Fibroblast of mammary gland (primary cell): ENCODE results near the gene SPTSSA.

Experiments
- DNase-seq: peaks from one replicate; pipeline ENCODE4 v3.0.0-alpha.2; 2010; ENCODE audit warnings: low read depth
- H3K4me3 ChIP-seq: 2 replicates; pipeline ENCODE4 v1.5.1; 2011; ENCODE audit warnings: low read depth, mild to moderate bottlenecking, low read length, moderate library complexity; ENCODE audit not compliant: control insufficient read depth
- CTCF ChIP-seq: conservative IDR thresholded peaks from 2 replicates; pipeline ENCODE4 v1.5.1; 2011; ENCODE audit warnings: low read depth, low read length, inconsistent platforms; ENCODE audit not compliant: control insufficient read depth, insufficient read depth

Gene SPTSSA

GRCh38 chr14:34449819-34450541, 12.1 kb downstream of the SPTSSA start:
- TF ChIP-seq CTCF, result no peak
- no peak overlapping the region for H3K4me3 ChIP-seq
- no peak for DNase-seq

- no peak overlapping the region for H3K4me3 ChIP-seq
- no peak for DNase-seq
- TF ChIP-seq CTCF, result no peak
These were observed 22.9 kb downstream of the SPTSSA start for GRCh38 chr14:34439090-34439489.

- DNase-seq, result no peak
- TF ChIP-seq CTCF, result no peak
- no peak overlapping the region for H3K4me3 ChIP-seq
These were observed 23.6 kb downstream of the SPTSSA start for GRCh38 chr14:34438438-34438837.

GRCh38 chr14:34437729-34438080, 24.3 kb downstream of the SPTSSA start:
- DNase-seq, result peak; percentile 11
- TF ChIP-seq CTCF, result no peak

GRCh38 chr14:34436960-34437728, 24.9 kb downstream of the SPTSSA start:
- TF ChIP-seq CTCF, result no peak
- no peak overlapping the region for H3K4me3 ChIP-seq
- peak; percentile 46 for DNase-seq

More at GRCh38 chr14:34437729-34438080, 24.3 kb downstream of the SPTSSA start:
- no peak overlapping the region for H3K4me3 ChIP-seq

GRCh38 chr14:34436118-34436905, 25.7 kb downstream of the SPTSSA start:
- TF ChIP-seq CTCF, result no peak
- no peak overlapping the region for H3K4me3 ChIP-seq
- DNase-seq, result peak; percentile 83
